Suprapubic skin (tissue), 4 donors: Measurements from ENCODE around the gene ENPP3. TPM values are rescaled to one million over a fixed set of nuclear protein-coding genes. Genes with fewer than 3 reads are reported as not detected.

Source experiments
- DNase-seq, 2 donors: peaks; one replicate each; pipeline ENCODE4 v3.0.0-alpha.2; 2019; ENCODE audit warnings: low spot score in 2 of 2
- H3K27ac ChIP-seq: fragments of 200-600 bp; sonication (generic); one replicate; pipeline ENCODE4 v1.5.1; 2019
- H3K27me3 ChIP-seq: fragments of 200-600 bp; sonication (generic); one replicate; pipeline ENCODE4 v1.5.1; 2019
- H3K36me3 ChIP-seq: fragments of 200-600 bp; sonication (generic); one replicate; pipeline ENCODE4 v1.5.1; 2019
- H3K4me1 ChIP-seq: fragments of 200-600 bp; sonication (generic); one replicate; pipeline ENCODE4 v1.5.1; 2019
- H3K4me3 ChIP-seq: fragments of 200-600 bp; sonication (generic); one replicate; pipeline ENCODE4 v1.5.1; 2019; ENCODE audit warnings: mild to moderate bottlenecking
- H3K9me3 ChIP-seq: fragments of 200-600 bp; sonication (generic); one replicate; pipeline ENCODE4 v1.5.1; 2019
- EP300 ChIP-seq: sonication (generic); formaldehyde crosslinking; IDR thresholded peaks from one replicate; pipeline ENCODE4 v1.6.1; 2017; ENCODE audit warnings: antibody characterized with exemption
- POLR2A ChIP-seq, 2 donors: fragments of 450-650 bp; IDR thresholded peaks; one replicate each; pipeline ENCODE4 v1.6.1; 2017; ENCODE audit warnings: antibody characterized with exemption in 2 of 2, mild to moderate bottlenecking in 2 of 2, moderate library complexity in 2 of 2
- POLR2AphosphoS5 ChIP-seq, 3 donors: sonication (generic); formaldehyde crosslinking; IDR thresholded peaks; one replicate each; pipeline ENCODE4 v1.6.1; 2017; ENCODE audit warnings: antibody characterized with exemption in 3 of 3
- WGBS: methylation state at CpG from one replicate; pipeline ENCODE4 v1.1.5; 2018; 5-methylcytosine and 5-hydroxymethylcytosine counted together
- total RNA-seq, 4 donors: library from RNA; depleted of rRNA; stranded (reverse); fragments of >200 nt; gene quantifications; one replicate each; pipeline ENCODE4 v1.1.0, GENCODE V29; 2016
- TF ChIP-seq, protein P1 (sequence below), 2 donors: fragments of 200-600 bp in 1 of 2; fragments of 450-650 bp in 1 of 2; sonication (generic) in 1 of 2; IDR thresholded peaks; one replicate each; pipeline ENCODE4 v1.5.1; 2016 to 2019; ENCODE audit warnings: antibody characterized with exemption in 2 of 2, mild to moderate bottlenecking in 1 of 2, moderate library complexity in 1 of 2

ENPP3 gene
- total RNA-seq = 1 to 10 TPM in 1 of 4 donors, under 1 TPM in 3; 0.15 to 3.1 (median 0.68) TPM

DNA sequence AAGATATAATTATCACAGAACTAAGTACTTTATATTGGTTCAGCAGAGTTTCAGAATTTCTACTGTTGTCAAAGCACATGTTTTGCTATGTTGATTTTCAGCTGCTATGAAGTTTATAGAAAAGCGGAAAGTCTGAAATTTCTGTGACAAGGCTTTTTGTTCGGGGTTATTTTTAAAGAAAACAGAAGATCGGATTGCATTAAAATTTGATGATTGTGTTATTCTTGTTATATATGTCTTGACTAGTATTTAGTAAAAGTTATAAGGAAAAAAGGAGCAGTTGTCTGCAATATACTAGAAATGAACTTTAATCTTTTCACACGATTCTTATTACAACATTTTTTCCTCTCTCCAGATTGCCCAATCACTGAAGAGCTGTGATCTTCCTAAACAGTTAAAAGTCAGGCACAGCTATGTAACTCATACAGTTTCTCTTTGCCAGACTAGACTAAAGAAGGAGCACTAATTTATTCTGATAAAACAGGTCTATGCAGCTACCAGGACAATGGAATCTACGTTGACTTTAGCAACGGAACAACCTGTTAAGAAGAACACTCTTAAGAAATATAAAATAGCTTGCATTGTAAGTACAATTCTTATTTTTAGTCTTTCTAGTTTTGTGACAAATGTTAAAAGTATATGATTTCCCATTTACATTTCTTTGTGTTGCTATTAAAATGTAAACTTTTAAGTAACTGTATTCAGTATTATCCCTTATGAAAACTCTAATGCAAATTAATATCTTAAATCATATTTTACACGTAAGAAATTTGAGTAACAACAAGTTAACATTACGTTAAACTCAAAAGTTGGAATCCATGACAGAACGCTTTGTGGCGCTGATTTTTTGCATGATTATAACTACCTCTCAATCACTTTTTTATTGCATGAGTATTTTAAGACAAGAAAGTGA is at the start of gene ENPP3:
TSS of gene ENPP3 (plus strand) at position 423 of the 913 bp plus-strand sequence. CDS start at position 506, 83 bp downstream.
- no peak for TF ChIP-seq EP300
- Histone ChIP-seq H3K4me3 (no peak within 1 kb of the TSS), H3K27me3 (no peaks in the 10 kb centered on the region), H3K9me3 (no peaks in the 10 kb centered on the region), H3K4me1 (no peaks in the 10 kb centered on the region), H3K27ac (no peak within 1 kb of the TSS), H3K36me3 (no peaks in the 10 kb centered on the region)
- DNase-seq = no peak
- 79% methylated on average over 10 of the region's 10 CpGs for WGBS

DNA sequence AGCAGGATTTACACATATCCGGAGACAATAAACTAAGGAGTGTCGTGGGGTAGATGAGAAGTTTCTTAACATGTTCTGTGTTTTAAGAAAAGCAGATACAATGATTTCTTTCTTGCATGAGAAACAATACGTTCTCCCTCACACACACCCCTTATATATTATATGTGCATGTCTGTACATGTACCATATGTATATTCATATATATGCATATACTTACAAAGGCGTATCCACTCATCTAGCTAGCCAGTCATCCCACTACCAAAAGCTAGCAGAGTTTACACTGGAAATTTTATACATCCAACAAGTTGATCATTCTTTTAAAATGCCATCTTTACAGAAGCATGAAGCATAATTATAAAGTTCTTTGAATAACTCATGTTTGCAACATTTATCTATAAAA is 49.2 kb upstream of the ENPP3 start:
- Histone ChIP-seq H3K36me3 (peaks cover 99% of the 10 kb centered on the region), H3K4me3 (no peak overlapping the region), H3K9me3 (no peaks in the 10 kb centered on the region), H3K4me1 (no peaks in the 10 kb centered on the region), H3K27me3 (no peaks in the 10 kb centered on the region), H3K27ac (no peak overlapping the region)
- no peak for TF ChIP-seq EP300
- TF ChIP-seq POLR2A (IDR thresholded peaks at IDR 0.05) = no peak
- no peak for TF ChIP-seq POLR2AphosphoS5 (IDR thresholded peaks at IDR 0.05)
- TF ChIP-seq, protein P1, sequence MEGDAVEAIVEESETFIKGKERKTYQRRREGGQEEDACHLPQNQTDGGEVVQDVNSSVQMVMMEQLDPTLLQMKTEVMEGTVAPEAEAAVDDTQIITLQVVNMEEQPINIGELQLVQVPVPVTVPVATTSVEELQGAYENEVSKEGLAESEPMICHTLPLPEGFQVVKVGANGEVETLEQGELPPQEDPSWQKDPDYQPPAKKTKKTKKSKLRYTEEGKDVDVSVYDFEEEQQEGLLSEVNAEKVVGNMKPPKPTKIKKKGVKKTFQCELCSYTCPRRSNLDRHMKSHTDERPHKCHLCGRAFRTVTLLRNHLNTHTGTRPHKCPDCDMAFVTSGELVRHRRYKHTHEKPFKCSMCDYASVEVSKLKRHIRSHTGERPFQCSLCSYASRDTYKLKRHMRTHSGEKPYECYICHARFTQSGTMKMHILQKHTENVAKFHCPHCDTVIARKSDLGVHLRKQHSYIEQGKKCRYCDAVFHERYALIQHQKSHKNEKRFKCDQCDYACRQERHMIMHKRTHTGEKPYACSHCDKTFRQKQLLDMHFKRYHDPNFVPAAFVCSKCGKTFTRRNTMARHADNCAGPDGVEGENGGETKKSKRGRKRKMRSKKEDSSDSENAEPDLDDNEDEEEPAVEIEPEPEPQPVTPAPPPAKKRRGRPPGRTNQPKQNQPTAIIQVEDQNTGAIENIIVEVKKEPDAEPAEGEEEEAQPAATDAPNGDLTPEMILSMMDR (IDR thresholded peaks at IDR 0.05) = no peak
- DNase-seq = no peak
- WGBS = 88% methylated on average over 4 of the region's 4 CpGs

DNA sequence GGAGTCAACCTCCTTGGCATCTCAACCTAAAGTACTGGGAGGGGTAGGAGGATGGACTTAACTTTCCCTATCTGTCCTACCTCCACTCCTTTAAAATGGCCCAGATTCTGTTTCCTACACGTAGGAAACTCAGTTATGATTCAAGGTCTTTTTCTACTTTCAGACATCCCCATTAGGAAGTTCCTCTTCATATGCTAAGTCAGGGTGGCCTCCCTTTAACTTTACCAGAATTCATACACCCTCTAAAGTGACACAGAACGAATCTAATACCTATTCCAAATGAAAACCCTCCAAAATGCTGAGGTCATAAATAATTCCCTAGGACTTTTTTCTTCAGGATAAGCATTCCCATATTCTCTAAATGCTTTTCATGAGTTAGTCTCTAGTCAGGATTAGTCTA is 48.5 kb upstream of the ENPP3 start:
- no peak for DNase-seq
- no peak overlapping the region for H3K27ac ChIP-seq
- 82% methylated on average over 2 of the region's 2 CpGs for WGBS
- no peak overlapping the region for H3K4me3 ChIP-seq
- no peaks in the 10 kb centered on the region for H3K9me3 ChIP-seq
- H3K36me3 ChIP-seq = peaks cover 99% of the 10 kb centered on the region
- H3K4me1 ChIP-seq = no peaks in the 10 kb centered on the region
- TF ChIP-seq POLR2AphosphoS5 (IDR thresholded peaks at IDR 0.05) = no peak
- no peaks in the 10 kb centered on the region for H3K27me3 ChIP-seq

DNA sequence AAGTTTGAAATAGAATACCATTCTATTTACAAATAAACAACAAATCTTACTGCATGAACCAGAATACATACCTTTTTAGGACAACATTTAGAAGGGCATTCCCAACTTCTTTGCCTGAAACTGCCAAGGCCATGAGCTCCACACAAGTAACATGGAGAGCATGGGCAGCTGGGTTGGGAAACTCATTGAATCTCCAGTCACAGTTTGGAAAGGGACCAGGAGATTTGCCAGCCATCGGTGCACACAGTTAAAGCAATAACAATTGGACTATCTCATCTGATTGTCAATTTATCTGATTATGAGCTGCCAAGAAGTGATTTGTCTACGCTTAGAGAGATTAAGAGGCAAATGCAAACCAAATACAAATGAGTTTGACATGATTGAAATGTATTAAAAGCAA is 44.2 kb upstream of the ENPP3 start:
- no peaks in the 10 kb centered on the region for H3K27me3 ChIP-seq
- no peak for DNase-seq
- H3K4me3 ChIP-seq = no peak overlapping the region
- no peak overlapping the region for H3K27ac ChIP-seq
- 80% methylated on average over 2 of the region's 2 CpGs for WGBS
- peaks cover 99% of the 10 kb centered on the region for H3K36me3 ChIP-seq
- TF ChIP-seq POLR2AphosphoS5 (IDR thresholded peaks at IDR 0.05) (no peak), POLR2A (IDR thresholded peaks at IDR 0.05) (no peak), EP300 (no peak)
- TF ChIP-seq, protein P1 (IDR thresholded peaks at IDR 0.05) = no peak
- H3K4me1 ChIP-seq = no peaks in the 10 kb centered on the region
- no peaks in the 10 kb centered on the region for H3K9me3 ChIP-seq

DNA sequence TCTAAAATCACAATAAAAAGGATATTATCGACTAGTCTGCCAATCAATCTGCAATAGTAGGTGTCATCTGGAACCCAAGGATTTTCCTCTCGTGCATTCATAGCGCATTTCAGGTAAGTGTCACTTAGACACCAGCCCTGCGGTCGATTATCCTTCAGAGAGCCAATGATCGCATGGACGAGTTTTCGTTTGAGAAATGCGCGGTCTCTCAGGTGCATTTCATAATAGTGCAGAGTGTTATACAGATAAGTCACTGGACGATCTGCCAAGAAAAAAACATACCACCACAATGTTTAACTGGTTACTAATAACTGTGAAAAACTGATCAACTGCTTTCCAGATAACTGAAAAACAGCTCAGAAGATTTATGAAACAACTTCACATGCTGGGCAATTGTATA is 43.0 kb upstream of the ENPP3 start:
- peaks cover 99% of the 10 kb centered on the region for H3K36me3 ChIP-seq
- TF ChIP-seq POLR2AphosphoS5 (IDR thresholded peaks at IDR 0.05) (no peak), EP300 (no peak), POLR2A (IDR thresholded peaks at IDR 0.05) (no peak)
- TF ChIP-seq, protein P1 (IDR thresholded peaks at IDR 0.05) = no peak
- no peak for DNase-seq
- H3K27ac ChIP-seq = no peak overlapping the region
- no peaks in the 10 kb centered on the region for H3K27me3 ChIP-seq
- 95% methylated on average over 11 of the region's 11 CpGs for WGBS
- H3K4me1 ChIP-seq = no peaks in the 10 kb centered on the region
- H3K9me3 ChIP-seq = no peaks in the 10 kb centered on the region
- no peak overlapping the region for H3K4me3 ChIP-seq

DNA sequence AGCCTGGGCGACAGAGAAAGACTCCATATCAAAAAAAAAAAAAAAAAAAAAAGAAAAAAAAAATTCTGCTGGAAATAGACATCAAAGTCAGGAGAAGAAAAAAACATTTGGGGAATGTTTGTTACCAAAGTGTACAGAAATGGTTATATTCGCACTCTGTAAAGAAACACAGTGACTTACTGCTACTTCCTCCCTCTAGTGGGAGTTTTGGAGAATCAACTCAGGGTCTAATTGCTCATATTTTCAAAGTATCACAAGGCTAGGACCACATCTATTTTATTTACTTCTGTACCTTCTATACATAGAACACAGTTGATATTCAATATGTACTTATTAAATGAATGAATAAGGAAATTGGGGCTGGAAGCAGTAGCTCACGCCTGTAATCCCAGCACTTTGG is 39.7 kb upstream of the ENPP3 start:
- TF ChIP-seq POLR2A (IDR thresholded peaks at IDR 0.05) = no peak
- TF ChIP-seq, protein P1 (IDR thresholded peaks at IDR 0.05) = no peak
- TF ChIP-seq POLR2AphosphoS5 (IDR thresholded peaks at IDR 0.05) = no peak
- no peak for TF ChIP-seq EP300
- no peaks in the 10 kb centered on the region for H3K27me3 ChIP-seq
- H3K36me3 ChIP-seq = peaks cover 97% of the 10 kb centered on the region
- no peak overlapping the region for H3K27ac ChIP-seq
- H3K9me3 ChIP-seq = no peaks in the 10 kb centered on the region
- H3K4me3 ChIP-seq = no peak overlapping the region
- no peaks in the 10 kb centered on the region for H3K4me1 ChIP-seq
- DNase-seq = no peak
- 94% methylated on average over 2 of the region's 3 CpGs for WGBS
